HG02870 (cell line): ENCODE results near the gene CHD6.

Source experiments
- ATAC-seq: cut with Tn5 transposase; IDR thresholded peaks from one replicate; pipeline ENCODE4 v1.9.1; 2021; ENCODE audit warnings: mild to moderate bottlenecking, moderate library complexity; ENCODE audit not compliant: unreplicated experiment

The CHD6 gene

GRCh38 chr20:41406896-41407444 is 211.2 kb downstream of the CHD6 start:
- ATAC-seq = no peak

GRCh38 chr20:41406353-41406752 is 211.8 kb downstream of the CHD6 start:
- ATAC-seq = no peak

- no peak for ATAC-seq
Measured at GRCh38 chr20:41405436-41405835, 212.7 kb downstream of the CHD6 start.

GRCh38 chr20:41403604-41404003 is 214.6 kb downstream of the CHD6 start:
- no peak for ATAC-seq

GRCh38 chr20:41398408-41398807 is 219.8 kb downstream of the CHD6 start:
- no peak for ATAC-seq

- no peak for ATAC-seq
Measured at GRCh38 chr20:41395667-41396664, 222.2 kb downstream of the CHD6 start.

GRCh38 chr20:41394931-41395666 is 223.1 kb downstream of the CHD6 start:
- no peak for ATAC-seq

GRCh38 chr20:41394081-41394480 is 224.1 kb downstream of the CHD6 start:
- no peak for ATAC-seq

- no peak for ATAC-seq
Measured at GRCh38 chr20:41393705-41394066, 224.5 kb downstream of the CHD6 start.

GRCh38 chr20:41392871-41393704 is 225.1 kb downstream of the CHD6 start:
- no peak for ATAC-seq

- ATAC-seq = no peak
Measured at GRCh38 chr20:41392295-41392694, 225.9 kb downstream of the CHD6 start.

- ATAC-seq = no peak
Measured at GRCh38 chr20:41391587-41392001, 226.6 kb downstream of the CHD6 start.

GRCh38 chr20:41390889-41391288 is 227.3 kb downstream of the CHD6 start:
- ATAC-seq = no peak

GRCh38 chr20:41387444-41387851 is 230.7 kb downstream of the CHD6 start:
- no peak for ATAC-seq

GRCh38 chr20:41386502-41387427 is 231.4 kb downstream of the CHD6 start:
- ATAC-seq = no peak

- no peak for ATAC-seq
Measured at GRCh38 chr20:41382791-41383305, 235.3 kb downstream of the CHD6 start.

GRCh38 chr20:41380551-41381193 is 237.5 kb downstream of the CHD6 start:
- no peak for ATAC-seq

GRCh38 chr20:41379551-41379950 is 238.6 kb downstream of the CHD6 start:
- ATAC-seq = no peak

- ATAC-seq = no peak
Measured at GRCh38 chr20:41377275-41377674, 240.9 kb downstream of the CHD6 start.
